Mucosa of stomach (tissue), 1 donor: ENCODE results near the gene CENPP.

ENCODE experiments used
- H3K27me3 ChIP-seq: one replicate; pipeline ENCODE4 v1.7.0; 2013; ENCODE audit warnings: mild to moderate bottlenecking, low read length; ENCODE audit not compliant: control insufficient read depth, insufficient read depth
- H3K36me3 ChIP-seq: one replicate; pipeline ENCODE4 v1.7.0; 2013; ENCODE audit warnings: low read length; ENCODE audit not compliant: control insufficient read depth, insufficient read depth
- H3K4me1 ChIP-seq: one replicate; pipeline ENCODE4 v1.7.0; 2013; ENCODE audit warnings: mild to moderate bottlenecking, low read length; ENCODE audit not compliant: control insufficient read depth, insufficient read depth
- H3K4me3 ChIP-seq: one replicate; pipeline ENCODE4 v1.7.0; 2013; ENCODE audit warnings: low read length
- H3K9ac ChIP-seq: one replicate; pipeline ENCODE4 v1.7.0; 2013; ENCODE audit warnings: mild to moderate bottlenecking, low read length, moderate library complexity
- H3K9me3 ChIP-seq: one replicate; pipeline ENCODE4 v1.7.0; 2013; ENCODE audit warnings: mild to moderate bottlenecking, low read length, moderate library complexity; ENCODE audit not compliant: control insufficient read depth
- donor health status: Pancreatic carcinoma.

Gene CENPP

GRCh38 chr9:92493749-92494387 lies 168.1 kb downstream of the CENPP start:
- Histone ChIP-seq H3K36me3 (no peaks in the 10 kb centered on the region), H3K9me3 (no peaks in the 10 kb centered on the region), H3K27me3 (no peaks in the 10 kb centered on the region), H3K4me3 (no peak overlapping the region), H3K4me1 (no peaks in the 10 kb centered on the region), H3K9ac (no peak overlapping the region)

GRCh38 chr9:92494856-92495255 lies 169.1 kb downstream of the CENPP start:
- Histone ChIP-seq H3K36me3 (no peaks in the 10 kb centered on the region), H3K9ac (no peak overlapping the region), H3K4me3 (no peak overlapping the region), H3K4me1 (no peaks in the 10 kb centered on the region), H3K9me3 (no peaks in the 10 kb centered on the region), H3K27me3 (no peaks in the 10 kb centered on the region)

- Histone ChIP-seq H3K9ac (no peak overlapping the region), H3K36me3 (no peaks in the 10 kb centered on the region), H3K27me3 (no peaks in the 10 kb centered on the region), H3K4me1 (no peaks in the 10 kb centered on the region), H3K4me3 (no peak overlapping the region), H3K9me3 (no peaks in the 10 kb centered on the region)
Measured at GRCh38 chr9:92496396-92497176, 170.8 kb downstream of the CENPP start.

- no peaks in the 10 kb centered on the region for H3K27me3 ChIP-seq
- no peaks in the 10 kb centered on the region for H3K4me1 ChIP-seq
Measured at GRCh38 chr9:92499701-92500100, 173.9 kb downstream of the CENPP start.

GRCh38 chr9:92500725-92501124 lies 175.0 kb downstream of the CENPP start:
- Histone ChIP-seq H3K9ac (no peak overlapping the region), H3K9me3 (no peaks in the 10 kb centered on the region), H3K27me3 (no peaks in the 10 kb centered on the region), H3K36me3 (no peaks in the 10 kb centered on the region), H3K4me1 (no peaks in the 10 kb centered on the region), H3K4me3 (no peak overlapping the region)

More at GRCh38 chr9:92499701-92500100, 173.9 kb downstream of the CENPP start:
- no peaks in the 10 kb centered on the region for H3K36me3 ChIP-seq
- H3K9me3 ChIP-seq = no peaks in the 10 kb centered on the region
- no peak overlapping the region for H3K9ac ChIP-seq
- no peak overlapping the region for H3K4me3 ChIP-seq

- H3K27me3 ChIP-seq = no peaks in the 10 kb centered on the region
- no peak overlapping the region for H3K4me3 ChIP-seq
- no peak overlapping the region for H3K9ac ChIP-seq
- no peaks in the 10 kb centered on the region for H3K9me3 ChIP-seq
- no peaks in the 10 kb centered on the region for H3K4me1 ChIP-seq
- H3K36me3 ChIP-seq = no peaks in the 10 kb centered on the region
Measured at GRCh38 chr9:92501671-92502393, 176.1 kb downstream of the CENPP start.

- Histone ChIP-seq H3K9me3 (no peaks in the 10 kb centered on the region), H3K4me1 (no peaks in the 10 kb centered on the region), H3K27me3 (no peaks in the 10 kb centered on the region), H3K9ac (no peak overlapping the region), H3K4me3 (no peak overlapping the region), H3K36me3 (no peaks in the 10 kb centered on the region)
Measured at GRCh38 chr9:92503156-92503555, 177.4 kb downstream of the CENPP start.

GRCh38 chr9:92504881-92505280 lies 179.1 kb downstream of the CENPP start:
- Histone ChIP-seq H3K4me3 (no peak overlapping the region), H3K36me3 (no peaks in the 10 kb centered on the region), H3K4me1 (no peaks in the 10 kb centered on the region), H3K9me3 (no peaks in the 10 kb centered on the region), H3K27me3 (no peaks in the 10 kb centered on the region), H3K9ac (no peak overlapping the region)

GRCh38 chr9:92506184-92506857 lies 180.6 kb downstream of the CENPP start:
- H3K27me3 ChIP-seq = no peaks in the 10 kb centered on the region
- H3K4me1 ChIP-seq = no peaks in the 10 kb centered on the region
- no peaks in the 10 kb centered on the region for H3K9me3 ChIP-seq
- H3K36me3 ChIP-seq = no peaks in the 10 kb centered on the region
- no peak overlapping the region for H3K9ac ChIP-seq
- H3K4me3 ChIP-seq = no peak overlapping the region

- Histone ChIP-seq H3K36me3 (no peaks in the 10 kb centered on the region), H3K27me3 (no peaks in the 10 kb centered on the region), H3K4me1 (no peaks in the 10 kb centered on the region), H3K9ac (no peak overlapping the region), H3K9me3 (no peaks in the 10 kb centered on the region), H3K4me3 (no peak overlapping the region)
Measured at GRCh38 chr9:92507005-92507404, 181.3 kb downstream of the CENPP start.

GRCh38 chr9:92507496-92507895 lies 181.7 kb downstream of the CENPP start:
- H3K4me3 ChIP-seq = no peak overlapping the region
- no peak overlapping the region for H3K9ac ChIP-seq
- H3K4me1 ChIP-seq = no peaks in the 10 kb centered on the region
- H3K27me3 ChIP-seq = no peaks in the 10 kb centered on the region
- no peaks in the 10 kb centered on the region for H3K36me3 ChIP-seq
- H3K9me3 ChIP-seq = no peaks in the 10 kb centered on the region
